KBM-7 (cell line): ENCODE measurements around the gene ZBTB32.
A peak's percentile ranks its signal among the peaks of the same experiment; 100 is the strongest.

Source experiments
- DNase-seq: peaks from one replicate; pipeline ENCODE4 v3.0.0-alpha.2; 2015
- in situ Hi-C: fragments of 300-500 bp; cut with MboI; formaldehyde crosslinking; loops from 2 replicates; pipeline ENCODE4 v1.14.3; 2020; ENCODE audit warnings: low sequenced_read_pairs, low pct_unique_long_range_greater_than_20kb, mixed read lengths

Gene ZBTB32

GRCh38 chr19:35745328-35746086 lies 41.1 kb downstream of the ZBTB32 start, which contains the start of the genes PSENEN and U2AF1L4:
Gene PSENEN (plus strand): TSS chr19:35745651. CDS start chr19:35745931, 280 bp downstream.
Gene U2AF1L4 (minus strand): TSS chr19:35745418. CDS start chr19:35745391, 27 bp downstream.
- in situ Hi-C loops: no loop called here
- peak; percentile 99 for DNase-seq

- DNase-seq: no peak
- in situ Hi-C loops: no loop called here
Measured at GRCh38 chr19:35746087-35746462, 41.7 kb downstream of the ZBTB32 start.

- no peak for DNase-seq
- in situ Hi-C loops: no loop called here
Measured at GRCh38 chr19:35746531-35746930, 42.2 kb downstream of the ZBTB32 start.

- in situ Hi-C loops: no loop called here
- DNase-seq: peak; percentile 99
Measured at GRCh38 chr19:35748106-35749020, 44.0 kb downstream of the ZBTB32 start, which contains the start of gene LIN37. Gene LIN37 (plus strand): TSS chr19:35748576. CDS start chr19:35748725, 149 bp downstream.

- in situ Hi-C loops: no loop called here
Measured at GRCh38 chr19:35750167-35750566, 45.8 kb downstream of the ZBTB32 start.

GRCh38 chr19:35751839-35752745 lies 47.7 kb downstream of the ZBTB32 start:
- no peak for DNase-seq
- in situ Hi-C loops: no loop called here

More at GRCh38 chr19:35750167-35750566, 45.8 kb downstream of the ZBTB32 start:
- no peak for DNase-seq

- in situ Hi-C loops: no loop called here
- no peak for DNase-seq
Measured at GRCh38 chr19:35752746-35753350, 48.5 kb downstream of the ZBTB32 start.

GRCh38 chr19:35753634-35754369 lies 49.4 kb downstream of the ZBTB32 start:
- in situ Hi-C loops: no loop called here
- DNase-seq: no peak

- in situ Hi-C loops: no loop called here
Measured at GRCh38 chr19:35754370-35755130, 50.2 kb downstream of the ZBTB32 start.

GRCh38 chr19:35755131-35755549 lies 50.8 kb downstream of the ZBTB32 start:
- in situ Hi-C loops: no loop called here
- DNase-seq: no peak

More at GRCh38 chr19:35754370-35755130, 50.2 kb downstream of the ZBTB32 start:
- no peak for DNase-seq

- in situ Hi-C loops: no loop called here
- DNase-seq: no peak
Measured at GRCh38 chr19:35755550-35756376, 51.4 kb downstream of the ZBTB32 start.

- in situ Hi-C loops: no loop called here
Measured at GRCh38 chr19:35756377-35757230, 52.2 kb downstream of the ZBTB32 start, which contains the start of gene HSPB6. Gene HSPB6 (minus strand): TSS chr19:35757029. CDS start chr19:35757008, 21 bp downstream.

GRCh38 chr19:35757231-35757748 lies 52.9 kb downstream of the ZBTB32 start:
- no peak for DNase-seq
- in situ Hi-C loops: no loop called here

More at GRCh38 chr19:35756377-35757230, 52.2 kb downstream of the ZBTB32 start, which contains the start of gene HSPB6:
- DNase-seq: no peak

- peak; percentile 100 for DNase-seq
- in situ Hi-C loops: no loop called here
Measured at GRCh38 chr19:35757749-35758608, 53.6 kb downstream of the ZBTB32 start, which contains the start of gene PROSER3. Gene PROSER3 (plus strand): TSS chr19:35758176. CDS start chr19:35758216, 40 bp downstream.
